T-cell (primary cell): ENCODE data around the gene MYO10. TPM values are rescaled to one million over a fixed set of nuclear protein-coding genes. Genes with fewer than 3 reads are reported as not detected.

ENCODE experiments used
- ATAC-seq, 4 experiments: fragments of 200-7000 bp in 3 of 4; fragments of 150-1000 bp in 1 of 4; cut with Tn5 transposase; replicated peaks in 1 of 4; 1 replicate in 3 of 4; 2 replicates in 1 of 4; pipeline ENCODE4 v1.10.0; 2021; ENCODE audit warnings: moderate library complexity in 3 of 4, mild to moderate bottlenecking in 2 of 4, moderate number of reproducible peaks in 1 of 4
- CTCF ChIA-PET, 2 donors: fragments of 300-600 bp; sonication (Branson Sonifier 250); formaldehyde crosslinking; loops; one replicate each; lab custom pipeline; 2022; ENCODE audit warnings: antibody characterized with exemption in 2 of 2; lab: Charles Lee
- POLR2A ChIA-PET, 2 donors: fragments of 300-600 bp; sonication (Branson Sonifier 250); formaldehyde crosslinking; loops; one replicate each; lab custom pipeline; 2022; ENCODE audit warnings: antibody characterized with exemption in 2 of 2; lab: Charles Lee
- DNase-seq, 35 experiments: peaks; one replicate each; pipeline versions ENCODE4 v3.0.0 to v3.0.0-alpha.2; 2013 to 2023
- H3K27ac ChIP-seq: one replicate; pipeline ENCODE4 v1.5.1; 2013; ENCODE audit warnings: low read length
- H3K27me3 ChIP-seq, 2 experiments: replicated peaks in 1 of 2; 1 replicate in 1 of 2; 2 replicates in 1 of 2; pipeline versions ENCODE4 v1.6.1 to v1.7.0; 2013; ENCODE audit warnings: low read length in 1 of 2, mixed read lengths in 1 of 2; ENCODE audit not compliant: control insufficient read depth in 2 of 2, insufficient read depth in 2 of 2; ENCODE audit errors: extremely low read depth in 1 of 2
- H3K36me3 ChIP-seq, 2 donors: 1 replicate in 1 of 2; 2 replicates in 1 of 2; pipeline versions ENCODE4 v1.6.1 to v1.7.0; 2013; ENCODE audit warnings: low read length in 1 of 2; ENCODE audit not compliant: control insufficient read depth in 2 of 2, insufficient read depth in 1 of 2; ENCODE audit errors: extremely low read depth in 1 of 2
- H3K4me1 ChIP-seq, 2 experiments: 1 replicate in 1 of 2; 2 replicates in 1 of 2; pipeline versions ENCODE4 v1.6.1 to v1.7.0; 2013; ENCODE audit warnings: low read length in 2 of 2, mixed read lengths in 1 of 2; ENCODE audit not compliant: insufficient read depth in 2 of 2, control insufficient read depth in 1 of 2; ENCODE audit errors: extremely low read depth in 1 of 2
- H3K4me3 ChIP-seq, 2 donors: 1 replicate in 1 of 2; 2 replicates in 1 of 2; pipeline versions ENCODE4 v1.5.1 to v1.7.0; 2013; ENCODE audit warnings: mild to moderate bottlenecking in 2 of 2, low read length in 1 of 2, moderate library complexity in 1 of 2; ENCODE audit not compliant: control insufficient read depth in 1 of 2; ENCODE audit errors: extremely low read depth in 1 of 2
- H3K9me3 ChIP-seq: 2 replicates; pipeline ENCODE4 v1.7.0; 2013
- H3K27ac Mint-ChIP-seq, 2 donors: one replicate each; pipeline ENCODE4 v1.8.0; 2020 to 2021; ENCODE audit warnings: mild to moderate bottlenecking in 2 of 2, mixed read lengths in 2 of 2
- H3K27me3 Mint-ChIP-seq, 2 donors: one replicate each; pipeline ENCODE4 v1.8.0; 2021 to 2022; ENCODE audit warnings: mixed read lengths in 2 of 2
- H3K36me3 Mint-ChIP-seq: one replicate; pipeline ENCODE4 v1.8.0; 2021; ENCODE audit warnings: mixed read lengths
- H3K4me1 Mint-ChIP-seq, 3 donors: one replicate each; pipeline ENCODE4 v1.8.0; 2020 to 2022; ENCODE audit warnings: mixed read lengths in 3 of 3, mild to moderate bottlenecking in 1 of 3
- H3K4me3 Mint-ChIP-seq, 3 donors: one replicate each; pipeline ENCODE4 v1.8.0; 2020 to 2022; ENCODE audit warnings: mild to moderate bottlenecking in 3 of 3, mixed read lengths in 3 of 3, moderate library complexity in 3 of 3
- H3K9me3 Mint-ChIP-seq, 3 donors: one replicate each; pipeline ENCODE4 v1.8.0; 2020 to 2022; ENCODE audit warnings: mixed read lengths in 3 of 3
- WGBS: methylation state at CpG from one replicate; pipeline ENCODE4 v1.1.5; 2013; ENCODE audit warnings: missing lambda C conversion rate; ENCODE audit not compliant: insufficient coverage; 5-methylcytosine and 5-hydroxymethylcytosine counted together
- total RNA-seq, 35 experiments: library from RNA in 6 of 35; stranded (reverse) in 6 of 35; fragments of 120-200 nt in 1 of 35; gene quantifications; one replicate each; pipeline versions ENCODE4 v1.2.1 to v1.2.4 and lab custom pipeline; 2013 to 2026

The MYO10 gene
- total RNA-seq, 5 donors from 2014 or later (not counting 1 experiment from before 2014, with no cell fraction given), result 0.20 to 0.47 (median 0.23) TPM; not detected in 2

GRCh38 chr5:16704945-16705344 is 231.1 kb downstream of the MYO10 start:
- ATAC-seq (no peak), DNase-seq (no peak)
- H3K27ac ChIP-seq, result no peak overlapping the region
- CTCF ChIA-PET, result interaction anchor here in 1 of 2 donors (0.5 kb wide), 1 partner anchor 30 kb away, joined by 4 read pairs; no protein-coding TSS in a partner anchor
- Mint-ChIP-seq H3K27me3 (peaks cover 4 to 11% of the 10 kb centered on the region in 2 donors), H3K36me3 (no peaks in the 10 kb centered on the region), H3K9me3 (no peaks in the 10 kb centered on the region), H3K4me1 (no peaks in the 10 kb centered on the region), H3K27ac (no peak overlapping the region), H3K4me3 (no peak overlapping the region)
- H3K36me3 ChIP-seq, result no peaks in the 10 kb centered on the region
- H3K4me1 ChIP-seq, result no peaks in the 10 kb centered on the region
- POLR2A ChIA-PET, result interaction anchor here in 1 of 2 donors (0.7 kb wide), 1 partner anchor 142 kb away, joined by 3 read pairs; no protein-coding TSS in a partner anchor
- peaks cover 0 to 4% of the 10 kb centered on the region in 2 experiments for H3K27me3 ChIP-seq
- 50% methylated on average over 2 of the region's 4 CpGs for WGBS
- H3K9me3 ChIP-seq, result no peaks in the 10 kb centered on the region
- H3K4me3 ChIP-seq, result no peak overlapping the region

GRCh38 chr5:16702964-16703363 is 233.1 kb downstream of the MYO10 start:
- Mint-ChIP-seq H3K9me3 (no peaks in the 10 kb centered on the region), H3K27me3 (peaks cover 1 to 6% of the 10 kb centered on the region in 2 donors), H3K27ac (no peak overlapping the region), H3K4me1 (no peaks in the 10 kb centered on the region), H3K36me3 (no peaks in the 10 kb centered on the region), H3K4me3 (no peak overlapping the region)
- Histone ChIP-seq H3K4me3 (no peak overlapping the region), H3K4me1 (no peaks in the 10 kb centered on the region), H3K27me3 (no peaks in the 10 kb centered on the region), H3K9me3 (no peaks in the 10 kb centered on the region), H3K27ac (no peak overlapping the region), H3K36me3 (no peaks in the 10 kb centered on the region)
- 69% methylated on average over 2 of the region's 2 CpGs for WGBS
- ATAC-seq (no peak), DNase-seq (no peak)
- ChIA-PET CTCF (no interaction called here), POLR2A (no interaction called here)

GRCh38 chr5:16701134-16702099 is 234.7 kb downstream of the MYO10 start:
- Histone ChIP-seq H3K27me3 (no peaks in the 10 kb centered on the region), H3K4me3 (no peak overlapping the region), H3K9me3 (no peaks in the 10 kb centered on the region), H3K36me3 (no peaks in the 10 kb centered on the region), H3K27ac (no peak overlapping the region), H3K4me1 (no peaks in the 10 kb centered on the region)
- 94% methylated on average over 47 of the region's 48 CpGs for WGBS
- no peak overlapping the region for H3K4me3 Mint-ChIP-seq
- H3K4me1 Mint-ChIP-seq, result no peaks in the 10 kb centered on the region
- no peak overlapping the region for H3K27ac Mint-ChIP-seq
- ChIA-PET CTCF (no interaction called here), POLR2A (no interaction called here)
- no peak for DNase-seq
- H3K9me3 Mint-ChIP-seq, result no peaks in the 10 kb centered on the region
- no peaks in the 10 kb centered on the region for H3K36me3 Mint-ChIP-seq
- peaks cover 4 to 6% of the 10 kb centered on the region in 2 donors for H3K27me3 Mint-ChIP-seq
- ATAC-seq, result no peak

DNA sequence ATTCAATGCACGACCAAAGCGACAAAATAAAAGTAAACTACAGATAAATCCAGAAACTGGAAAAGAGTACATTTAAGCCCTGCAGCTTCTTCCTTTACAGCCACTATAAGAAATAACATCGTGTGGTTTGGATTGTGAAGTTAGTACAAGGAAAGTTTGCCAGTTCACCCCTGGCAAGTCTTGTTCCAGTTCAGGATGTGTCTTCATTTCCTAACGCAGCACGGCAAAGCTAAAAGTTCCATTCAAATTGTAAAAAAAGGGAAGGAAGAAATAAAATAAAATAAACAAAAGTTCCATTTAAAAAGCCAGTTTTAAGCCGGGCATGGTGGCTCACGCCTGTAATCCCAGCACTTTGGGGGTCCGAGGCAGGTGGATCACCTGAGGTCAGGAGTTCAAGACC is 236.0 kb downstream of the MYO10 start:
- no peaks in the 10 kb centered on the region for H3K36me3 ChIP-seq
- POLR2A ChIA-PET, result no interaction called here
- ATAC-seq, result no peak
- H3K27me3 ChIP-seq, result no peaks in the 10 kb centered on the region
- H3K4me1 ChIP-seq, result no peaks in the 10 kb centered on the region
- no peak overlapping the region for H3K27ac ChIP-seq
- Mint-ChIP-seq H3K36me3 (no peaks in the 10 kb centered on the region), H3K27ac (no peak overlapping the region), H3K4me1 (no peaks in the 10 kb centered on the region), H3K9me3 (no peaks in the 10 kb centered on the region), H3K27me3 (peaks cover 3 to 4% of the 10 kb centered on the region in 2 donors), H3K4me3 (no peak overlapping the region)
- WGBS, result 30% methylated on average over 2 of the region's 8 CpGs
- no peaks in the 10 kb centered on the region for H3K9me3 ChIP-seq
- H3K4me3 ChIP-seq, result no peak overlapping the region
- DNase-seq, result no peak
- CTCF ChIA-PET, result no interaction called here

- Histone ChIP-seq H3K27me3 (peaks cover 0 to 3% of the 10 kb centered on the region in 2 experiments), H3K4me1 (no peaks in the 10 kb centered on the region), H3K4me3 (no peak overlapping the region), H3K9me3 (no peaks in the 10 kb centered on the region), H3K36me3 (no peaks in the 10 kb centered on the region), H3K27ac (no peak overlapping the region)
- ChIA-PET CTCF (no interaction called here), POLR2A (no interaction called here)
- no CpG with 5 or more reads among the region's 4 CpGs for WGBS
- H3K4me1 Mint-ChIP-seq, result no peaks in the 10 kb centered on the region
- no peaks in the 10 kb centered on the region for H3K9me3 Mint-ChIP-seq
- ATAC-seq (no peak), DNase-seq (no peak)
- no peaks in the 10 kb centered on the region for H3K36me3 Mint-ChIP-seq
- no peak overlapping the region for H3K4me3 Mint-ChIP-seq
- H3K27me3 Mint-ChIP-seq, result peaks cover 3 to 4% of the 10 kb centered on the region in 2 donors
- no peak overlapping the region for H3K27ac Mint-ChIP-seq
These were observed 240.3 kb downstream of the MYO10 start for GRCh38 chr5:16695779-16696178.

- no peak overlapping the region for H3K4me3 Mint-ChIP-seq
- H3K4me1 ChIP-seq, result no peaks in the 10 kb centered on the region
- H3K9me3 Mint-ChIP-seq, result no peaks in the 10 kb centered on the region
- H3K4me1 Mint-ChIP-seq, result no peaks in the 10 kb centered on the region
- H3K27me3 Mint-ChIP-seq, result peaks cover 3 to 4% of the 10 kb centered on the region in 2 donors
- WGBS, result 83% methylated on average over 1 of the region's 2 CpGs
- peaks cover 0 to 3% of the 10 kb centered on the region in 2 experiments for H3K27me3 ChIP-seq
- ChIA-PET CTCF (no interaction called here), POLR2A (no interaction called here)
- DNase-seq (no peak), ATAC-seq (no peak)
- no peak overlapping the region for H3K4me3 ChIP-seq
- no peaks in the 10 kb centered on the region for H3K36me3 ChIP-seq
- H3K36me3 Mint-ChIP-seq, result no peaks in the 10 kb centered on the region
- H3K27ac ChIP-seq, result no peak overlapping the region
- H3K27ac Mint-ChIP-seq, result no peak overlapping the region
- no peaks in the 10 kb centered on the region for H3K9me3 ChIP-seq
These were observed 242.2 kb downstream of the MYO10 start for GRCh38 chr5:16693879-16694278.
